ENCODE results near the gene ITGB5. TPM values are rescaled to one million over a fixed set of nuclear protein-coding genes. Genes with fewer than 3 reads are reported as not detected.

ITGB5 gene
- total RNA-seq, 1 donor from 2014 or later, result 122 TPM

GRCh38 chr3:124779751-124780191 is 107.4 kb downstream of the ITGB5 start:
- H3K27me3 ChIP-seq (ENCODE audit: low read depth), result no peaks in the 10 kb centered on the region
- no peak for TF ChIP-seq CTCF (IDR thresholded peaks at IDR 0.05; ENCODE audit: borderline replicate concordance)
- H3K4me1 ChIP-seq, result peaks cover 97% of the 10 kb centered on the region
- intact Hi-C loops (cut with micrococcal nuclease), result no loop called here
- no peak for DNase-seq
- H3K36me3 ChIP-seq, result no peaks in the 10 kb centered on the region
- peak overlapping the region; percentile 45 for H3K4me3 ChIP-seq
- H3K9me3 ChIP-seq (replicated peaks), result no peaks in the 10 kb centered on the region
- peak overlapping the region; percentile 97 for H3K27ac ChIP-seq (replicated peaks)

- peak overlapping the region; percentile 97 for H3K27ac ChIP-seq (replicated peaks)
- DNase-seq, result no peak
- H3K4me1 ChIP-seq, result peaks cover 97% of the 10 kb centered on the region
- H3K9me3 ChIP-seq (replicated peaks), result no peaks in the 10 kb centered on the region
- no peaks in the 10 kb centered on the region for H3K36me3 ChIP-seq
- intact Hi-C loops (cut with micrococcal nuclease), result no loop called here
- no peak for TF ChIP-seq CTCF (IDR thresholded peaks at IDR 0.05; ENCODE audit: borderline replicate concordance)
- no peaks in the 10 kb centered on the region for H3K27me3 ChIP-seq (ENCODE audit: low read depth)
- no peak overlapping the region for H3K4me3 ChIP-seq
These were observed 108.0 kb downstream of the ITGB5 start for GRCh38 chr3:124779116-124779515.

GRCh38 chr3:124777762-124778470 is 109.2 kb downstream of the ITGB5 start:
- Histone ChIP-seq H3K36me3 (no peaks in the 10 kb centered on the region), H3K9me3 (replicated peaks) (no peaks in the 10 kb centered on the region), H3K4me3 (no peak overlapping the region), H3K27ac (replicated peaks) (no peak overlapping the region), H3K27me3 (ENCODE audit: low read depth) (no peaks in the 10 kb centered on the region), H3K4me1 (peaks cover 97% of the 10 kb centered on the region)
- no peak for DNase-seq
- intact Hi-C loops (cut with micrococcal nuclease), result no loop called here
- no peak for TF ChIP-seq CTCF (IDR thresholded peaks at IDR 0.05; ENCODE audit: borderline replicate concordance)

- Histone ChIP-seq H3K4me1 (peaks cover 97% of the 10 kb centered on the region), H3K27me3 (ENCODE audit: low read depth) (no peaks in the 10 kb centered on the region), H3K4me3 (no peak overlapping the region), H3K27ac (replicated peaks) (no peak overlapping the region), H3K36me3 (no peaks in the 10 kb centered on the region), H3K9me3 (replicated peaks) (no peaks in the 10 kb centered on the region)
- TF ChIP-seq CTCF (IDR thresholded peaks at IDR 0.05; ENCODE audit: borderline replicate concordance), result no peak
- DNase-seq, result no peak
- intact Hi-C loops (cut with micrococcal nuclease), result no loop called here
These were observed 110.3 kb downstream of the ITGB5 start for GRCh38 chr3:124776856-124777255.

GRCh38 chr3:124775877-124776276 is 111.3 kb downstream of the ITGB5 start:
- H3K36me3 ChIP-seq, result no peaks in the 10 kb centered on the region
- no peaks in the 10 kb centered on the region for H3K27me3 ChIP-seq (ENCODE audit: low read depth)
- intact Hi-C loops (cut with micrococcal nuclease), result no loop called here
- H3K9me3 ChIP-seq (replicated peaks), result no peaks in the 10 kb centered on the region
- TF ChIP-seq CTCF (IDR thresholded peaks at IDR 0.05; ENCODE audit: borderline replicate concordance), result no peak
- H3K4me3 ChIP-seq, result no peak overlapping the region
- no peak for DNase-seq
- H3K27ac ChIP-seq (replicated peaks), result no peak overlapping the region
- H3K4me1 ChIP-seq, result peaks cover 97% of the 10 kb centered on the region
